Heart left ventricle (tissue), 16 donors: Measurements from ENCODE around the gene TGM2. TPM values are rescaled to one million over a fixed set of nuclear protein-coding genes. Genes with fewer than 3 reads are reported as not detected.

ENCODE experiments used
- ATAC-seq, 4 donors: fragments of 200-7000 bp; cut with Tn5 transposase; one replicate each; pipeline ENCODE4 v1.9.1; 2020 to 2022; ENCODE audit warnings: moderate library complexity in 4 of 4, mild to moderate bottlenecking in 3 of 4, moderate number of reproducible peaks in 1 of 4
- DNase-seq, 5 donors: peaks; one replicate each; pipeline ENCODE4 v3.0.0-alpha.2; 2020
- H3K27ac ChIP-seq, 12 donors: fragments of 200-600 bp; sonication (generic) in 4 of 12; one replicate each; pipeline versions ENCODE4 v1.5.0 to v1.8.0; 2016 to 2022; ENCODE audit warnings: mild to moderate bottlenecking in 2 of 12
- H3K27me3 ChIP-seq, 9 donors: fragments of 200-600 bp; sonication (generic) in 2 of 9; one replicate each; pipeline versions ENCODE4 v1.5.1 to v1.8.0; 2016 to 2022; ENCODE audit warnings: mild to moderate bottlenecking in 3 of 9
- H3K36me3 ChIP-seq, 9 donors: fragments of 200-600 bp; sonication (generic) in 2 of 9; one replicate each; pipeline versions ENCODE4 v1.5.0 to v1.8.0; 2018 to 2022; ENCODE audit warnings: mild to moderate bottlenecking in 2 of 9
- H3K4me1 ChIP-seq, 12 donors: fragments of 200-600 bp; sonication (generic) in 4 of 12; one replicate each; pipeline versions ENCODE4 v1.5.0 to v1.8.0; 2016 to 2022; ENCODE audit warnings: mild to moderate bottlenecking in 3 of 12
- H3K4me3 ChIP-seq, 12 donors: fragments of 200-600 bp; sonication (generic) in 4 of 12; one replicate each; pipeline versions ENCODE4 v1.5.0 to v1.8.0; 2017 to 2022; ENCODE audit warnings: mild to moderate bottlenecking in 9 of 12, moderate library complexity in 4 of 12
- H3K9me3 ChIP-seq, 12 donors: fragments of 200-600 bp; sonication (generic) in 4 of 12; one replicate each; pipeline versions ENCODE4 v1.5.0 to v1.8.0; 2016 to 2022; ENCODE audit warnings: mild to moderate bottlenecking in 1 of 12
- POLR2A ChIP-seq, 2 donors: fragments of 450-650 bp; IDR thresholded peaks; one replicate each; pipeline ENCODE4 v1.6.1; 2017; ENCODE audit warnings: antibody characterized with exemption in 2 of 2, mild to moderate bottlenecking in 2 of 2, moderate library complexity in 2 of 2
- WGBS, 4 donors: extraction: QIAGEN DNeasy Blood & Tissue Kit in 2 of 4; methylation state at CpG; one replicate each; pipeline versions ENCODE4 v1.1.5 to v1.1.7; 2013 to 2018; 5-methylcytosine and 5-hydroxymethylcytosine counted together
- intact Hi-C, 10 donors: fragments of 100-400 bp; cut with DNase I; formaldehyde crosslinking; loops; one replicate each; pipeline versions ENCODE4 v1.11.1 to v1.14.2; 2022
- polyA plus RNA-seq, 2 donors: library from polyadenylated mRNA; stranded (reverse); fragments of 200-250 nt; gene quantifications; one replicate each; pipeline ENCODE4 v1.2.3, GENCODE V29; 2013
- total RNA-seq, 9 donors: library from RNA; depleted of rRNA in 2 of 9; stranded (reverse); fragments of >200 nt in 2 of 9; fragmentation: NEBNext Ultra II Directional in 3 of 9; extraction: Animal tissue kit (Norgen Biotek cat#: 25700) in 3 of 9; gene quantifications; one replicate each; pipeline versions ENCODE4 v1.1.0 to v1.2.4, GENCODE V29; 2016 to 2023
- TF ChIP-seq, protein P1 (sequence below), 12 donors: fragments of 200-600 bp; sonication (generic) in 4 of 12; IDR thresholded peaks; one replicate each; pipeline versions ENCODE4 v1.5.0 to v1.8.0; 2018 to 2022; ENCODE audit warnings: antibody characterized with exemption in 12 of 12, mild to moderate bottlenecking in 5 of 12
- donor health status: ischemic (EF 13 %, LVEDD 7.1; RV severe dilation, severe dysfunction).
- donor health status: healthy with polysubstance abuse.
- donor health status: DM: no; HTN: yes; CAD: no.
- donor health status: DM: no; HTN: no; CAD: no.
- donor health status: ischemic (EF 25% LVEDD 6.9; RV normal size, moderate dysfunction).
- donor health status: ischemic (EF 25% LVEDD 5.7; RV mildly dilated, moderate dysfunction).
- donor health status: healthy.
- donor health status: DM: yes; HTN: yes; CAD: no.
- donor health status: ischemic (EF 35%, LVEDD 5.7; RV mildly dilated, moderate dysfunction).
- donor health status: nonischemic (EF 11% LVEDD 7.7; RV severe dilation, severe dysfunction).
- donor health status: DM: yes; HTN: yes; CAD: no.
- donor health status: PGD.
- donor health status: ischemic (EF 29% LVEDD 5.4; RV normal size, mild dysfunction).
- donor health status: nonischemic (EF 23%, LVEDD 6.1; RV moderate dilation, normal function).

The TGM2 gene
- total and polyA plus RNA-seq, 11 donors = 211 to 1,146 (median 567) TPM

DNA sequence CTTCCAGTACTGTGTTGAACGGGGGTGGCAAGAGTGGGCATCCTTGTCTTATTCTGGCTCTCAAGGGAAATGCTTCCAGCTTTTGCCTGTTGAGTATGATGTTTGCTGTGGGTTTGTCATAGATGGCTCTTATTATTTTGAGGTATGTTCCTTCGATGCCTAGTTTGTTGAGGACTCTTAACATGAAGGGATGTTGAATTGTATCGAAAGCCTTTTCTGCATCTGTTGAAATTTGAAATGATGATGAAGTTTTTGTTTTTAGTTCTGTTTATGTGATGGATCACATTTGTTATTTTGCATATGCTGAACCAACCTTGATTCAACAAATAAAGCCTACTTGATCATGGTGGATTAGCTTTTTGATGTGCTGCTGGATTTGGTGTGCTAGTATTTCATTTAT, 83.5 kb downstream of the TGM2 start:
- H3K27ac ChIP-seq = peak overlapping the region in 1 of 12 donors; percentile 15

DNA sequence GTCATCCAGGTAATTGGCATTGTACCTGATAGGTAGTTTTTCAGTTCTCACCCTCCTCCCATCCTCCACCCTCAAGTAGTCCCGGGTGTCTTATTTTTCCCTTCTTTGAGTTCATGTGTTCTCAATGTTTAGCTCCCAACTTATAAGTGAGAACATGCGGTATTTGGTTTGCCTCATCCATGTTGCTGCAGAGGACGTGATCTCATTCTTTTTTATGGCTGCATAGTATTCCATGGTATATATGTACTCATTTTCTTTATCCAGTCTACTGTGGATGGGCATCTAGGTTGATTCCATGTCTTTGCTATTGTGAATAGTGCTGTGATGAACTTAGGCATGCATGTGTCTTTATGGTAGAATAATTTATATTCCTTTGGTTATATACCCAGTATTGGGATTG, 85.7 kb downstream of the TGM2 start:
- DNase-seq = no peak
- peaks cover 0 to 3% (median 0%) of the 10 kb centered on the region in 12 donors for H3K9me3 ChIP-seq
- peaks cover 0 to 59% (median 22%) of the 10 kb centered on the region in 9 donors for H3K36me3 ChIP-seq
- H3K4me3 ChIP-seq = no peak overlapping the region
- no peak for ATAC-seq
- H3K27me3 ChIP-seq = no peaks in the 10 kb centered on the region
- TF ChIP-seq, protein P1, sequence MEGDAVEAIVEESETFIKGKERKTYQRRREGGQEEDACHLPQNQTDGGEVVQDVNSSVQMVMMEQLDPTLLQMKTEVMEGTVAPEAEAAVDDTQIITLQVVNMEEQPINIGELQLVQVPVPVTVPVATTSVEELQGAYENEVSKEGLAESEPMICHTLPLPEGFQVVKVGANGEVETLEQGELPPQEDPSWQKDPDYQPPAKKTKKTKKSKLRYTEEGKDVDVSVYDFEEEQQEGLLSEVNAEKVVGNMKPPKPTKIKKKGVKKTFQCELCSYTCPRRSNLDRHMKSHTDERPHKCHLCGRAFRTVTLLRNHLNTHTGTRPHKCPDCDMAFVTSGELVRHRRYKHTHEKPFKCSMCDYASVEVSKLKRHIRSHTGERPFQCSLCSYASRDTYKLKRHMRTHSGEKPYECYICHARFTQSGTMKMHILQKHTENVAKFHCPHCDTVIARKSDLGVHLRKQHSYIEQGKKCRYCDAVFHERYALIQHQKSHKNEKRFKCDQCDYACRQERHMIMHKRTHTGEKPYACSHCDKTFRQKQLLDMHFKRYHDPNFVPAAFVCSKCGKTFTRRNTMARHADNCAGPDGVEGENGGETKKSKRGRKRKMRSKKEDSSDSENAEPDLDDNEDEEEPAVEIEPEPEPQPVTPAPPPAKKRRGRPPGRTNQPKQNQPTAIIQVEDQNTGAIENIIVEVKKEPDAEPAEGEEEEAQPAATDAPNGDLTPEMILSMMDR (IDR thresholded peaks at IDR 0.05) = no peak
- TF ChIP-seq POLR2A (IDR thresholded peaks at IDR 0.05) = no peak
- 98 to 99% (median 98%) methylated on average over 3 of the region's 3 CpGs for WGBS, 4 donors
- intact Hi-C loops = loop anchor here in 7 of 10 donors (5.0 to 10.0 kb wide), 3 partner anchors 33 to 83 kb away; no protein-coding TSS in a partner anchor
- peaks cover 9 to 53% (median 33%) of the 10 kb centered on the region in 12 donors for H3K4me1 ChIP-seq
- H3K27ac ChIP-seq = peak overlapping the region in 1 of 12 donors; percentile 54

More for the DNA sequence above, 83.5 kb downstream of the TGM2 start:
- ATAC-seq (no peak), DNase-seq (no peak)
- intact Hi-C loops = no loop called here
- no peaks in the 10 kb centered on the region for H3K27me3 ChIP-seq
- H3K4me1 ChIP-seq = peaks cover 0 to 45% (median 29%) of the 10 kb centered on the region in 12 donors
- H3K9me3 ChIP-seq = peaks cover 0 to 3% (median 0%) of the 10 kb centered on the region in 12 donors
- TF ChIP-seq, protein P1 (IDR thresholded peaks at IDR 0.05) = no peak
- no peak for TF ChIP-seq POLR2A (IDR thresholded peaks at IDR 0.05)
- peaks cover 0 to 76% (median 29%) of the 10 kb centered on the region in 9 donors for H3K36me3 ChIP-seq
- no peak overlapping the region for H3K4me3 ChIP-seq
- 57 to 77% (median 67%) methylated on average over 3 of the region's 3 CpGs for WGBS, 4 donors

DNA sequence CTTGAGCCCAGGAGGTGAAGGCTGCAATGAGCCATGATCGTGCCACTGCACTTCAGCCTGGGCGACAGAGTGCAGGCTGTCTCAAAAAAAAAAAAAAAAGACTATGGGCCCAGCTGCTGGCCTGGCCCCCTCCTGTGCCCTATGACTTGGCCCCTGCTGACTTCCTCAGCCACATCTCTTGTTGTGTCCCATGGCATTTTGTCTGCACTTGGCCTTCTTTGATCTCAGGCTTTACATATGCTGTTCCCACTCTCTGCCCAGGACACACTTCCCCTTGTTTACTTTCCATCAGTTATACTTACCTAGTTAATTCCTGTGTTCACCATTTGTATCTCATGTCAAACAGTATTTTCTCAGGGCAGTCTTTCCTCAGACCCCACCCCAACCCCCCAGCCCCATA, 87.0 kb downstream of the TGM2 start:
- intact Hi-C loops = loop anchor here in 7 of 10 donors (5.0 to 10.0 kb wide), 3 partner anchors 34 to 84 kb away; no protein-coding TSS in a partner anchor
- peaks cover 0 to 52% (median 22%) of the 10 kb centered on the region in 9 donors for H3K36me3 ChIP-seq
- H3K27me3 ChIP-seq = no peaks in the 10 kb centered on the region
- no peak overlapping the region for H3K4me3 ChIP-seq
- no peak for TF ChIP-seq POLR2A (IDR thresholded peaks at IDR 0.05)
- TF ChIP-seq, protein P1 (IDR thresholded peaks at IDR 0.05) = no peak
- DNase-seq = no peak
- peaks cover 19 to 55% (median 35%) of the 10 kb centered on the region in 12 donors for H3K4me1 ChIP-seq
- WGBS, 4 donors = 90 to 100% (median 93%) methylated on average over 2 of the region's 2 CpGs
- peak overlapping the region in 5 of 12 donors; percentile 7 to 90 (median 84) for H3K27ac ChIP-seq
- no peak for ATAC-seq
- peaks cover 0 to 3% (median 0%) of the 10 kb centered on the region in 12 donors for H3K9me3 ChIP-seq

Other genes with a start within 250 kb of the TGM2 start
- gene TTI1, start 131.8 kb downstream of the TGM2 start, total RNA-seq = 10 to 100 TPM in 8 of 9 donors, 1 to 10 TPM in 1; 9.7 to 13.3 (median 11.0) TPM
- gene TTI1, start 131.8 kb downstream of the TGM2 start, polyA plus RNA-seq = 10 to 100 TPM in 1 of 2 donors, 1 to 10 TPM in 1; 7.3 to 10.9 TPM
- gene RPRD1B, start 131.5 kb downstream of the TGM2 start, total RNA-seq = 10 to 100 TPM; 32.5 to 60.2 (median 43.1) TPM
- gene RPRD1B, start 131.5 kb downstream of the TGM2 start, polyA plus RNA-seq = 10 to 100 TPM in 1 of 2 donors, 1 to 10 TPM in 1; 9.1 to 41.3 TPM
- 1 to 10 TPM; 2.3 to 6.7 (median 5.2) TPM for gene KIAA1755, start 95.5 kb upstream of the TGM2 start, total RNA-seq
- 1 to 10 TPM; 2.1 TPM for gene KIAA1755, start 95.5 kb upstream of the TGM2 start, polyA plus RNA-seq
- 1 to 10 TPM in 1 of 9 donors, under 1 TPM in 3, not detected in 5; 0.18 to 2.9 (median 0.32) TPM for gene BPI, start 138.9 kb upstream of the TGM2 start, total RNA-seq
- gene BPI, start 138.9 kb upstream of the TGM2 start, polyA plus RNA-seq = not detected
- 1 to 10 TPM in 1 of 9 donors, under 1 TPM in 4, not detected in 4; 0.15 to 1.2 (median 0.35) TPM for gene LBP, start 181.2 kb upstream of the TGM2 start, total RNA-seq
- gene LBP, start 181.2 kb upstream of the TGM2 start, polyA plus RNA-seq = under 1 TPM in 1 of 2 donors, not detected in 1; 0.58 TPM